ELF-1 (cell line): ENCODE data around the gene SPOCD1.

Source experiments
- DNase-seq: peaks from one replicate; pipeline ENCODE4 v3.0.0-alpha.2; 2016; ENCODE audit warnings: low read depth, low spot score

The SPOCD1 gene

DNA sequence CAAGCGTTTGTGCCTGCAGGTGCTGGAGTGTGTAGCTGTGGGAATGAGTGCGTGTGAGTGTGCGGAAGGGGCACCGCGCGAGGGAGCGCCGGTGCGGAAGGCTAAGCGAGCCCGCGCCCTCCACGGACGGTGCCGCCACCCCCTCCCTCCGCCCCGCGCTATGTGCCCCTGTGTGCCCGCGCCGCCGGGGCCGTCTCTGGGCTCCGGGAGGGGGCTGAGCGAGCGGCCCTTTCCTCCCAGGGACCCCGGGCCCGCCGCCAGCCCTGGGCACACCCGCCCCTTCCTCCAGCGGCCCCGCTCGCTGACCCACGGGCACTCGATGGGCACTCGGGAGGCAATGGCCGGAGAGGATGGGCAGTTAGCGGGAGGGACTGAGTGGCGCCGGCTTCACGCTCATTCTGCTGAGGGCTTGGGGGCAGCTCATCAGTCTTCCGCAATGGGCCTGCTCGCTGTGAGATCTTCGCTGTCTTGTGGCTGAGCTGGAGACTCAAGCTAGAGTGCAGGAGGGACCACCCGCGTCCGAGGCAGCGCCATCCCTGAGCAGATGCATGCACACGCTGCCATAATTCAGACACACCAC, 43.1 kb downstream of the SPOCD1 start:
- no peak for DNase-seq

- peak; percentile 43 for DNase-seq
Observed at GRCh38 chr1:31771891-31772668, 43.7 kb downstream of the SPOCD1 start.

DNA sequence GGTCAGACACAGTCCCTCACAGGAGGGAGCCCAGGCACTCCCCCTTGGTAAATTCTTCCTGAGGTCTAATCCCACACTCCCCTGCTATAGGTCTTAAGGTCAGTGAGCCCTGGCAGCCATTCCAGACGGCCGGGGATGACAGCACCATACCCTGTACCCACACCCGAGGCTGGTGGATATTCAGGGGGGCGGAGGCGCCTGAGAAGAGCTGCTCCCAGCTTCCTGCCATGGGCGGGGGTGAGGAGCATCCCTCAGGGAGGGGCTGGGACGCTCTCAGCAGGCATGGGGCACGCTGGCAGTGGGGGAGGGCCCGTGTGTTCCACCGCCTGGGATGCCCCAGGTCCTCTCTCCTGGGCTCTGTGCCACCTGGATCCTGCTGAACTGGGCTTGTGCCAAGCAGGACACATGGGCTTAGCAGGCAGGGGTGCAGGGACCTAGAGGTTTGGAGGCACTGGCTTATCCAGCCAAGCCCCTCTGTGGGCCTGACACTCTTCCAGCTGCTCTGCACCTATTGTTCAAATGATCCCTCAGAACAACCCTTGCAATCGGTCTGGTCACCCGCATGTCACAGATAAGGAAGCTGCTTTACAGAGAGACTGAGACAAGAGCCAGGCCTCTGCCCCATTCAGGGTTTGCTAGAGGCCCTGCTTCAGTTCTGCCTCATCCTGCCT, 46.0 kb downstream of the SPOCD1 start:
- no peak for DNase-seq

DNA sequence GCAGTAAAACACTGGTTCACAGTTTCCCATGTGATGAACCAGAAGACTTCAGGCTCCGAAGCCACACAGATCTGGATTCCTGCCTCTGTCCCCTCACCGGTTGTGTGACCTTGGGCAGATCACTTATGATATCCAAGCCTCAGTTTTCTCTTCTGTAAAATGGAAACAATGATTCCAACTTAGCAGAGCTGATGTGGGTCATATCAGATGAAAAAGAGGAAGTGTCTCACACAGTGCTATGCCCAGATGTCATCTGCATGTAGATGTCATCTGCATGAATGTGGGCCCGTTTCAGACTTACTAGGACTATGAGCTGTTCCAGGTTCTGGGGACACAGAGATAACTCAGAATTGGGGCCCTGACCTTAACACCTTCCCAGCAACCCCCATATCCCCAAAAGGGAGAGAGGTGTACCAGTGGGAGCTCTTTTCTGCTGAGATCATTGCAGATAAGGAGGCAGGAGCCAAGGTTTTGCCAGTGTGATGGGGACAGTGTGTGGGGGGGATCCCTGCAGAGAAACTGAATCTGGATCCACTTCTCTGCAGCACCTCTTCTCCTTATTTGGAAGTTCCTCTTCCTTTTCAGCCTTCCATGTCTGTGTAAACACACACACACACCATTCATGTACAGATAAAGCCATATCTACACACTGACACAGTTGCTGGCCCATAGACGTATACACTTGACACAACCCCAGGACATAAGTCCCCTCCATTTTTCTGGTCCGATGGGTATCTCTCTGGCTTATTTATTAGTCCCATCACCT, 46.7 kb downstream of the SPOCD1 start:
- no peak for DNase-seq

DNA sequence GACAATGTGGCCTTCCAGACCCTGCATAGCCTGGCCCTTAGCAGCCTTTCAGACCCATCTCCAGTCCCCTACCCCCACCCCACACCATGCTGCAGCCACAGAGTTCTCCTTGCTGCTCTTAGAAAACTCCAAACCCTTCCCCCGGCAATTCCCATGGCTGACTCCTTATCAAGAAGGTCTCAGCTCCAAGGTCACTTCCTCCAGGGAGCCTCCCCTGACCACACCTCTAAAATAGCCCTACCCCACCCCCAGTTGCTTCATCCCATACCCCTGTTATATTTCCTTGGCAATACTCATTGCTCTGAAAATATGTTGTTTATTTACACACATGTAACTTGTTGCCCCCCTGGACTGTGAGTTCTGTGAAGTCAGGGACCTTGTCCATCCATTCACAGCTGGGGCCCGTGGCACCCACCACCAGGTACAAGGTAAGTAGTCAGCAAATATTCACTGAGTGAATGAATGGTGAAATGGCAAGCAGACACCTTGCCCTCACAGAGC, 47.4 kb downstream of the SPOCD1 start:
- DNase-seq, result no peak

DNA sequence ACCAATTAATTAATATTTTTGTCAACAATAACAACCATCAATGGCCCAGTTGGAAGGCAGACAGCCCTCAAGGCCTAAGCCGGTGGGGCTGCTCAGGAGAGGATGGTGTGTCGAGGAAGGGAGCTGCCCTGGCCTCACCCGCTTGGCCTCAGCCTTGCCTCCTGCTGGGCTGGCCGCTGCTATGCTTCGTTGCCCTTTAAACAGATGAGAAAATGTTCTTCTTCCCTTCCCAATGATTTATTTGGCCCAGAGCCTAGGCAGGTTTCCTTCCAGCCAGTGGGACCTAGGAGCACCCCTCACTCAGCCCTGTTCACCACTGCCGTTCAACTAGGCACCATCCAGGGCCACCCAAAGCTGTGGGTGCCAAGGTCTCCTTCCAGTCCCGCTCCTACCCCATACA, 48.6 kb downstream of the SPOCD1 start:
- no peak for DNase-seq

GRCh38 chr1:31765516-31765915, 50.3 kb downstream of the SPOCD1 start:
- no peak for DNase-seq

GRCh38 chr1:31765041-31765467, 50.8 kb downstream of the SPOCD1 start:
- DNase-seq, result peak; percentile 46

DNA sequence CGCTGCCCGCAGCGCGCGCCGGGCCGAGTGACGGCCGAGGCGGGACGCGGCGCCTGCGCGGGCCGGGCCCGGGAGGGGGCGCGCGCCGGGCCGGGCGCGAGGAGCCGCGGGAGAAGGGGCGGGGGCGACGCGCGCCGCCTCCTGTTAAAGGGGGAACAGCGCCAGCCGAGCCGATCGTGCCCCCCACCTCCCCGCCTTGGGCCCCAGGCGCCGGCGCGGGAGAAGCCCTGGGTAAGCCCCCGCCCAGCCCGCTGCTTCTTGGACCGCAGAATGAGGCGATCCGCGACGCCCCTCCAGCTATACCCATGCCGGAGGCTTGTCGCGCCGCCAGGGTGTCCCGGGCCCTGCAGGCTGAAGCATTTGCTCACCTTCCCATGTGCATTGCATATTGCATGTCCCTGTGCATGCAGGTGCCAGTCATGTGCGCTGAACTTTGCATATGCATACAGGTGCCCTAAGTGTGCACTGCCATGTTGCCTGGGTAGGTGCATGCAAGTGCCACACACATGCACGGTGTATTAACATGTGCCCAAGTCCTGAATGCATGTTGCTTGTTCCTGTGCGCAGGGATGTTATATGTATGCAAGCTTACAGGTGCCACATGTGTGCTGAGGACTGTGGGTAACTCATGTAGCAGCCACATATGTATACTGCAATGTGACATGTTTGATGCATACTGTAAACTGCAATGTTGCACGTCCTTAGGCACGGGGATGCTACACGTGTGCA, 51.3 kb downstream of the SPOCD1 start, which contains the start of gene ADGRB2:
Gene ADGRB2, minus strand, starts transcription at position 29 of the 729 bp plus-strand sequence. CDS start 7,119 bp downstream, outside the sequence.
- DNase-seq, result no peak

GRCh38 chr1:31763671-31764311, 52.0 kb downstream of the SPOCD1 start:
- no peak for DNase-seq

DNA sequence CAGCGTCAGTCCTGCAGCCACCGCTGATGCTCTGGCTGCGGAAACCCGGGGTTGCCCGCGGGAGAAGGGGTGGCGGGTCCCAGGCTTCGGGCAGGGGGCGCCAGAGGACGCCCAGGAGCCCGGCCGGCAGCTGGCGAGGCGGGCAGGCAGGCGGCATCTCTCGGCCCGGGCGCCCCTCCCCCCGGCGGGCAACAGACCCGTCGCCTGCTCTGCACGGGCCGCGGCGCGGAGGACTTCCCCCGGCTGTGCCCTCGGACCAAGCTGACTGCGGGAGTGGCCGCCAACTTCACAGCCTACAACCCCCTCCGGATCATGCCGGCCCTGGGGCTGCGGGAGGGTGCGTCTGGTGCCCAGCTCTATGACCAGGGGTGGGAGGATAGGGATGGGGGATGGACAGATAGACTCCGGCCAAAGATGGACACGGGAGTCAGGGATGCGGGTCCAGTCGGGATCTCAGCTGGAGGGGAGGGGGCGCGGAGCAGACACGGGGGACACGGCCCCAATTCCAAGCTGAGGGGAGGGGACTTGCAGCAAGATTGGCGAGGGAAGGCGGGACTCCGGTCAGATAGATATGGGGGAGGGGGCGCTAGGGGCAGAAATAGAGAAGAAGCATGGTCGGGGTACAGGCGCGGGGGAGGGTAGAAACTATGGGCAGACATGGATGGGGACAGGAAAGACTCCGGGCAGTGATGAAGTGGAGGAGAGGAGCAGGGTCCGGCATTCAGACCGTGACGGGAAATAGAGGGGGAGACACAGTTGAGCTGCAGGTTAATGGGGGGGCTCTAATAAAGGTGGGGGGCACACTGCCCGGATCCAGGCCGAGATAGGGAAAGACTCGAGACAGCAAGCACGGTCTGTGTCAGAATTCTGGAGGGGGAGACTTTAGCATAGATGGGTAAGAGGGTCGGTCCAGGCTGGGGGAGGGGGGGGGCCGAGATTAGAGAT, 52.8 kb downstream of the SPOCD1 start:
- peak; percentile 76 for DNase-seq

DNA sequence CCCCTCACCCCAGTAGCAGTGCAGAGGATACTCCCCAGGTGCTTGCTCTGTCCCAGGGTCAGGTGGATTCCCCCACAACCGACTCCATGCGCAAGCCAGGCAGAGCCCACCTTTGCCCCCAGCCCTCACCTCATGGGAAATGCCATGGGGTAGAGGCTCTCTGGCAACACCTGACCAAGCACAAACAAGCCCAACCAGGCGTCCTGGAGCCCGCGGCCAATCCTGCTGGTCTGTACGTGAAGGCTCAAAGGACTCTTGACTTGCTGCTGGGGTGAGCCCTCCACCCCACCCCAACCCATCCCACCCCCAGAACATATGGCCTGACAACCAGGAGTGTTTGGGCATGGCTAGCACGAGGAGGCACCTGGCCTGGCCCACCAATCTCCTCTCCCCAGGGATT, 53.5 kb downstream of the SPOCD1 start:
- no peak for DNase-seq

DNA sequence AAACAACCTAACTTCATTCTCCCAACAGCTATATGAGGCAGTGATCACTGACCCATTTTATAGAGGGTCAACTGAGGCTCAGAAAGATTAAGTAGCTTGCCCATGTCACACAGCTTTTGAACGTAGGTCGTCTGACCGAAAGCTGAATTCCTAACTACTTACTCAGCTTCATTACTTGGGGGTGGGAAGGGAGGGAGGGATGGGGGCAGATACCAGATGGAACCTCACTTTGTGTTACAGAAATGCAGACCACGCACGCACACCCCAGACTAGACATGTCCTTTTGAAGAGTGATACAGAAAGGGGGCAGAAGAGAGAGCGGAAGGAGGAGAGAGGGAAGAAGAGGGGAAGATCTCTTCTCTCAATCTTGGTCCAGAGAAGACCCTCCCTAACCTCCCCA, 53.9 kb downstream of the SPOCD1 start:
- DNase-seq, result no peak

DNA sequence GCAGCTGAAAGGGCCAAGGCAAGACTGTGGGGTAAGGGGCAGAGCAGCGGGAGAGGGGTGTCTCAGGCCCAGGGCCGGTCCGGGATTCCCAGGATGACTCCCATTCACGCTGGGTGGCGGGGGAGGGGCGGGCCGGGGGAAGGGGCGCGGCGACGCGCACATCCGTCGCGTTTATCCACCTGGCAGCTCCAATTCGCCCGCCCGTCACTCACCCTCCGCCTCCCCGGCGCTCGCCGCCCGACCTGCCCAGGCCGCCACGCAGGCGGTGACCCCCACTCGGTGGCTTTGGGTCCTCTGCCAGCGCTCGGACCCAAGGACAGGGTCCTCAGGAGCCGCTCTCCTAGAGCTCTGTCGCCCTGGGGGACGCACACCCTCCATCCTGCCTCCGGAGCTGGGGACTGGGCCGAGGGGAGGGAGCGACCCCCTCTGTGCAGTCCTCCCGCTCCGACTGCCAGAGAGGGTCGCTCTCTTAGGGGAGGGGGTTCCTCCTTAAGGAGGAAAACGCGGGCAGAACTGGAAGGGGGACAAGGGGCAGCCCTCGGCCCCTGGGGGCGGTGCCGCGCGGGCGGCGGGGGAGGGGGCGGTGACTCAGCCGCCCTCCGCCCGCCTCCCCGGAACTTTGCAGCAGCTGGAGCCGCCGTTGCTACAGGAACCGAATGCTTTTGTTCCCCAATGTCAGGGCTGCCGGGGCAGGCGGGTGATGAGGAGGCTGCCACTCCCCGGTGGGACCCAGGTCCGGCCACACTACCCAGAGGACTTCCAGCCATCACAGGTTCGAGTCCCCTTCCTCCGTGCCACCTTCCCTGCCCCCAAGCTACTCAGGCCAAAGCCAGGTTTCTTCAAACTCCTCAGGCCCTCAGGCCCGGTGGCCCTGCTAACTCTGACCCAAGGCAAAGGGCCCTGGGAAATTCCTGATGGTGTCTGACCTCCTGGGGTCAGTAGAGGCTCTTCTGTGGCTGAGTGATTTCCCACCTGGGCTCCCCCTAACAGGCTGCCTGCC, 55.1 kb downstream of the SPOCD1 start:
- DNase-seq, result peak; percentile 60

DNA sequence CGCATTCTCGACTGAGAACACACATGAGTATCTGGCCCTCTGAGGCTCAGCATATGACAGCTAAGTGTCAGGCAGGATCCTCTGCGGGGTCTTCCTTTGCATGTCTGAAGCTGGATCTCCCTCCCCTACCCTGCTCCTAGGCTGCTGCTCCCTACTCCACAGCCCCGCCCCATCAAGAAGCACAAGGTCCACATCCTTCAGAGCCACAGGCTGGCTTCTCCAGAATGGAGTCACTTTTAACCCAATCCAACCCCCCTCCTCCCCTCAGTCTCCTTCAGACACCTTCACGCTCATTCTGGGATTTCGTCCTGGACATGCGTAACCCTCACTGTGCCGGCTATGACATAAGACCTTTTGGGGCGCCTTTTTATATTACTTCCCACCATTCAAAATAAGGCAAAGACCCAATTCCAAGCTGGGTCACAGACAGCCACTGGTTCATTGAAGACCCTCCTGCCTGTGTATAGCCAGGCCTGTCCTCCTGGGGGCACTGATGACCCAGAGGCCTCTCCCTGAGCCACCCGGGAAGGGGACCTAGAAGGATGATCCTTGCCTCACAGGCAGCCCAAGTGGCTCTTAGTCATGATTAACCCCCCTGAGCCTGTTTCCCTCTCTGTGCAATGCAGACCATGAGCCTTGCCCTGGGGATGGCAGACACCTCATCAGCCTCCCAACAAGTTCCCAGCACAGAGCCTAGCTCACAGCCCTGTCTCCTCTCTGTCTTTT, 56.4 kb downstream of the SPOCD1 start:
- no peak for DNase-seq

DNA sequence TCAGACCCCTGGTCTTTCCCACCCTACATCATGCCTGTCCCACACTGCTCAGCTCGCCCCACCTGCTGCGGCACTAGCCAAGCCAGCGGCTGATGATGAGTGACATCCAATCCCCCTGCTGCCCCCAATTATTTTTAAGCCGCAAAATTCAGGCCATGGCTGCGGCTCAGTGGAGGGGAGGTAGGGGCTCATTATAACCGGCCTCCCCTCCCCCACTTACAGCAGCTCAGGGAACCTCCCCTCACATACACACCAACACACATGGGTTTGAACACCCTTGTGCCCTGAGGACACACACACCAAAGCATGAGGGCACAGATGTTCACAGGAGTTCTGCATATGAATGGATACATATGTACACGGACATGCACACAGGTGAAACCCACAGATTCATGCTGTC, 57.0 kb downstream of the SPOCD1 start:
- no peak for DNase-seq

GRCh38 chr1:31757989-31758388, 57.8 kb downstream of the SPOCD1 start:
- DNase-seq, result no peak
